Activated CD8-positive, alpha-beta T cell treated with anti-CD3 and anti-CD28 coated beads for 36 hours (primary cell): Measurements from ENCODE around the gene TBATA. TPM values are rescaled to one million over a fixed set of nuclear protein-coding genes. Genes with fewer than 3 reads are reported as not detected.

ENCODE experiments used
- ATAC-seq: fragments of 200-7000 bp; cut with Tn5 transposase; one replicate; pipeline ENCODE4 v1.10.0; 2021; ENCODE audit warnings: mild to moderate bottlenecking, moderate library complexity
- CTCF ChIA-PET: fragments of 350-600 bp; sonication (Branson Sonifier 250); formaldehyde crosslinking; loops from one replicate; lab custom pipeline; 2021; ENCODE audit warnings: antibody characterized with exemption; lab: Charles Lee
- POLR2A ChIA-PET: fragments of 350-600 bp; sonication (Branson Sonifier 250); formaldehyde crosslinking; loops from one replicate; lab custom pipeline; 2021; ENCODE audit warnings: antibody characterized with exemption; lab: Charles Lee
- DNase-seq: peaks from one replicate; pipeline ENCODE4 v3.0.0-alpha.2; 2020
- H3K27ac Mint-ChIP-seq: one replicate; pipeline ENCODE4 v1.8.0; 2021; ENCODE audit warnings: mild to moderate bottlenecking, mixed read lengths
- H3K27me3 Mint-ChIP-seq: one replicate; pipeline ENCODE4 v1.8.0; 2021; ENCODE audit warnings: mixed read lengths
- H3K36me3 Mint-ChIP-seq: one replicate; pipeline ENCODE4 v1.8.0; 2021; ENCODE audit warnings: low read depth, mixed read lengths
- H3K4me1 Mint-ChIP-seq: one replicate; pipeline ENCODE4 v1.8.0; 2021; ENCODE audit warnings: low read depth, mixed read lengths
- H3K4me3 Mint-ChIP-seq: one replicate; pipeline ENCODE4 v1.8.0; 2021; ENCODE audit warnings: mild to moderate bottlenecking, moderate library complexity, mixed read lengths
- H3K9me3 Mint-ChIP-seq: one replicate; pipeline ENCODE4 v1.8.0; 2021; ENCODE audit warnings: mixed read lengths
- intact Hi-C: fragments of 100-400 bp; cut with micrococcal nuclease; formaldehyde crosslinking; loops from one replicate; pipeline ENCODE4 v1.10.0; 2022
- total RNA-seq, 2 experiments: library from RNA; stranded (reverse); gene quantifications; one replicate each; pipeline ENCODE4 v1.2.3, GENCODE V29; 2021
- TF ChIP-seq, protein P1 (sequence below): fragments of 200-600 bp; IDR thresholded peaks from one replicate; pipeline ENCODE4 v1.8.0; 2022; ENCODE audit warnings: antibody characterized with exemption, mild to moderate bottlenecking

TBATA gene
- total RNA-seq, 2 experiments from 2014 or later, result not detected

DNA sequence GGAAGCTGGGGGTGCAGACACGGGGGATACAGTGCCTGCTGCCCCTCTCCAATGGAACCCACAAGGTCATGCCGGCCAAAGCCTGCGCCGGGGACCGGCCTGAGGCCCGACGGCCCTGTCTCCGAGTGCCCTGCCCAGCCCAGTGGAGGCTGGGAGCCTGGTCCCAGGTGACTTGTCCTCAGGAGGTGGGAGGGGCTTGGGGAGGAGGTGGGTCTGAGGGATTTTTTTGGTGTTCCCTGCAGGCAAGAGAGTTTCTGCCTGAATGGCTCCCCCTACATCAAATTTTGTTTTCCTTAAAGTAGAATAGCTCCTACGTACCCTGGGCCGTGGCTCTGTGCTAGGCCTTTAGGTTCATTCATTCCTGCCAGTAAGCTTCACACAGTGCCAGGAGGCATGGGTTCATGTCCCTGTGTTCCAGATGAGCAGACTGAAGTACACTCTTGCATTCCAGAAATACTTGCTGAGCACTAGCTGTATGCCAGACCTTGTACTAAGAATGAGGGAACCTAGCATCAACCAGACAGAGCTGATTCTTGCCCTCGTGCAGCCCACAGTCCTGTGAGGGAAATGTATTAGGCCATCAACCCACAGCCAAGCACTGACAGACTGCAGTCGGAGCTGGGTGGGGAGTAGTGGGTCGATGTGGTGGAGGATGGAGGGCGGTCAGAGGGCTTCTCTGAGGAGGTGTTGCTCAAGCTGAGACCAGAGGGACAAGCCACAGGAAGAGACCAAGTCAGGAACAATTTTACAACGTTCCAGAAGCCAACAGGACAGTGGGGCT, 31.1 kb downstream of the TBATA start:
- ChIA-PET CTCF (interaction anchor here (0.9 to 9.3 kb wide), 3 partner anchors 10 to 204 kb away, joined by 3 to 83 read pairs (median 3); no protein-coding TSS in a partner anchor), POLR2A (no interaction called here)
- no peaks in the 10 kb centered on the region for H3K36me3 Mint-ChIP-seq
- no peak for ATAC-seq
- DNase-seq, result no peak
- TF ChIP-seq, protein P1, sequence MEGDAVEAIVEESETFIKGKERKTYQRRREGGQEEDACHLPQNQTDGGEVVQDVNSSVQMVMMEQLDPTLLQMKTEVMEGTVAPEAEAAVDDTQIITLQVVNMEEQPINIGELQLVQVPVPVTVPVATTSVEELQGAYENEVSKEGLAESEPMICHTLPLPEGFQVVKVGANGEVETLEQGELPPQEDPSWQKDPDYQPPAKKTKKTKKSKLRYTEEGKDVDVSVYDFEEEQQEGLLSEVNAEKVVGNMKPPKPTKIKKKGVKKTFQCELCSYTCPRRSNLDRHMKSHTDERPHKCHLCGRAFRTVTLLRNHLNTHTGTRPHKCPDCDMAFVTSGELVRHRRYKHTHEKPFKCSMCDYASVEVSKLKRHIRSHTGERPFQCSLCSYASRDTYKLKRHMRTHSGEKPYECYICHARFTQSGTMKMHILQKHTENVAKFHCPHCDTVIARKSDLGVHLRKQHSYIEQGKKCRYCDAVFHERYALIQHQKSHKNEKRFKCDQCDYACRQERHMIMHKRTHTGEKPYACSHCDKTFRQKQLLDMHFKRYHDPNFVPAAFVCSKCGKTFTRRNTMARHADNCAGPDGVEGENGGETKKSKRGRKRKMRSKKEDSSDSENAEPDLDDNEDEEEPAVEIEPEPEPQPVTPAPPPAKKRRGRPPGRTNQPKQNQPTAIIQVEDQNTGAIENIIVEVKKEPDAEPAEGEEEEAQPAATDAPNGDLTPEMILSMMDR, result no peak
- no peaks in the 10 kb centered on the region for H3K27me3 Mint-ChIP-seq
- intact Hi-C loops, result no loop called here
- H3K27ac Mint-ChIP-seq, result no peak overlapping the region
- no peaks in the 10 kb centered on the region for H3K9me3 Mint-ChIP-seq
- H3K4me3 Mint-ChIP-seq, result no peak overlapping the region
- H3K4me1 Mint-ChIP-seq, result peaks cover 5% of the 10 kb centered on the region

DNA sequence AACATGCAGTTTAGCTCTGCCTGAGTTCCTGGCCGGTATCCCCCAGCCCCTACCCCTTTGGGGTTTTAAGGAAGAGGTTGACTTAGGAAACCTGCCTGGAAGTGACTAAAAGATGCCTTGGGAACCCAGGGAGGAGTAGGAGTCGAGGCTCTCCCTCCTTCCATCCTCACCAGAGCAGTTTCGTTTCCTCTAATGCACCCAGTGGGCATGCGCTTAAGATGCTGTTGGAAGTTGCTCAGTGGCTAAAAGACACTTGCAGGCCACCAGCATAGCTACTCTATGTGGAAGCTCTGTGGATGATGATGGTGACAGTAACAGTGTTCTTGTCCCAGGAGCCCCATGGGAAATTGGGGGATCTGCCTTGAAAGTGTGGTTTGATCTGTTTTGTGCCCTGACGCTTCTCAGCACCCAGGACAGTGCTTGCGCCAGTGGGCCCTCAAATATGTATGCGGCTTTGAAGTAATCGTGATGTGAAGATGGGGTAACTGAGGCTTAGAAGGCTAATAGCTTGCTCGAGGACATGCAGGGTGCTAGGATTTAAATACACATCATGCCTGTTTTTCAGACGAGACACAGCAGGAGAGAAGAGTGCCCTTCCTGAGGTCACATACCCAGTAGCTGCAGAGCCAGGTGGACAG, 32.0 kb downstream of the TBATA start:
- Mint-ChIP-seq H3K36me3 (no peaks in the 10 kb centered on the region), H3K27ac (no peak overlapping the region), H3K4me1 (no peaks in the 10 kb centered on the region), H3K4me3 (no peak overlapping the region), H3K9me3 (no peaks in the 10 kb centered on the region), H3K27me3 (no peaks in the 10 kb centered on the region)
- POLR2A ChIA-PET, result no interaction called here
- DNase-seq (no peak), ATAC-seq (no peak)
- intact Hi-C loops, result no loop called here
- CTCF ChIA-PET, result interaction anchor here (1.3 to 9.3 kb wide), 3 partner anchors 11 to 203 kb away, joined by 3 to 83 read pairs (median 3); no protein-coding TSS in a partner anchor
- TF ChIP-seq, protein P1, result no peak

DNA sequence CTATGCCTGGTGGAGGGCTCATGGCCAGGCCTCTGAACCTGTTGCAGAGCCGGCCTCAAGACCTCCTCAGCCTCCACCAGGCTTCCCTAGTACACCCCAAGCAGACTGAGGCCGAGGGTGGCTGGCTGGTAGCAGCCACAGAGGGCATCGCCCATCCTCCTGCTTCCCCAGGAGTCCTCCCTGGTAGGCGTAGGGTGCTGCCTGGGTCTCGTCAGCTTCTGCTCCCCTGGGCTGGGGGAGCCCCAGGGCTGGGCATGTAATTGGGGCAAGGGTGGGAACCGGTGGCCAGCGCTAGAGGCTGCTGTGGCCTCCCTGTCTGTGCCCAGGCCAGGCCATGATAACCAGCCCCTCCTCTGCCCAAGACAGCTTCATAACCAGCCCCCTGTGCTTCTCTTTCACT, 32.6 kb downstream of the TBATA start:
- ChIA-PET POLR2A (no interaction called here), CTCF (interaction anchor here (1.3 to 1.4 kb wide), 2 partner anchors 11 to 193 kb away, joined by 3 read pairs; no protein-coding TSS in a partner anchor)
- no peak for DNase-seq
- TF ChIP-seq, protein P1, result no peak
- intact Hi-C loops, result no loop called here
- no peaks in the 10 kb centered on the region for H3K4me1 Mint-ChIP-seq
- no peaks in the 10 kb centered on the region for H3K36me3 Mint-ChIP-seq
- H3K9me3 Mint-ChIP-seq, result no peaks in the 10 kb centered on the region
- no peaks in the 10 kb centered on the region for H3K27me3 Mint-ChIP-seq
- no peak overlapping the region for H3K27ac Mint-ChIP-seq
- ATAC-seq, result no peak
- H3K4me3 Mint-ChIP-seq, result no peak overlapping the region

DNA sequence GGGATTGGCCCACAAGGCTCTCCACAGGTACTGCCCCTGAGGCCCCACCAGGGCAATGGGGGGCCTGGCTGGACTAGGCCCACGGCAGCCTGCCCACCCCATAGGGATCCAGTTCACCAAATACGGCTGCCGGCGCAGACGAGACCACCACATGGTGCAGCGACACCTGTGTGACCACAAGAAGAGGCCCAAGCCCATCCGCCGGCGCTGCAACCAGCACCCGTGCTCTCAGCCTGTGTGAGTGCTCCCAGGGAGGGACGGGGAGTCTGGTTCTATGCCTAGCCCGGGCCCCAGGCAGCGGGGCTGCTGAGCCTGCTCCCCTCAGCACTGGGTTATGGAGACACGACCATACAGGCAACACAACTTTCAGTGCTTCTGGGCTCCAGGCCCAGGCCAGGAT, 33.2 kb downstream of the TBATA start:
- no peak for DNase-seq
- POLR2A ChIA-PET, result no interaction called here
- H3K9me3 Mint-ChIP-seq, result no peaks in the 10 kb centered on the region
- TF ChIP-seq, protein P1, result no peak
- H3K4me3 Mint-ChIP-seq, result no peak overlapping the region
- no peak overlapping the region for H3K27ac Mint-ChIP-seq
- H3K4me1 Mint-ChIP-seq, result no peaks in the 10 kb centered on the region
- no peaks in the 10 kb centered on the region for H3K27me3 Mint-ChIP-seq
- intact Hi-C loops, result no loop called here
- CTCF ChIA-PET, result interaction anchor here (1.4 kb wide), 1 partner anchor 193 kb away, joined by 3 read pairs; no protein-coding TSS in a partner anchor
- ATAC-seq, result no peak
- H3K36me3 Mint-ChIP-seq, result no peaks in the 10 kb centered on the region

DNA sequence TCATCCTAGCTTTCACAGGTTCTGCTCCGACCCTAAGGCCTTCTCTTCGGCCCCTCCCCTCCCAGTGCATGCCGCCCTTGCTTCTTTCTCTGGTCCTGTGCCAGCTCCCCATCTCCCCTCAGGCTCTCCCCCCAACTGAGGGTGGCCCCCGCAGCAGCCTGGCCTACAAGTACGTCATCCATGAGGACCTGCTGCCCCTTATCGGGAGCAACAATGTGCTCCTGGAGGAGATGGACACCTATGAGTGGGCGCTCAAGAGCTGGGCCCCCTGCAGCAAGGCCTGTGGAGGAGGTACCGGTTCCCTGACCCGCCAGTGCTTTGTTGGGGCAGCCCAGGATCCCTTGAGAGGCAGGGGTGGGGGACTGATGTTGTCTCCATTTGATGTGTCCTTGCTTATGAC, 33.8 kb downstream of the TBATA start:
- no peaks in the 10 kb centered on the region for H3K4me1 Mint-ChIP-seq
- TF ChIP-seq, protein P1, result no peak
- H3K4me3 Mint-ChIP-seq, result no peak overlapping the region
- H3K27me3 Mint-ChIP-seq, result no peaks in the 10 kb centered on the region
- ATAC-seq (no peak), DNase-seq (no peak)
- ChIA-PET POLR2A (no interaction called here), CTCF (no interaction called here)
- no peak overlapping the region for H3K27ac Mint-ChIP-seq
- no peaks in the 10 kb centered on the region for H3K36me3 Mint-ChIP-seq
- intact Hi-C loops, result no loop called here
- no peaks in the 10 kb centered on the region for H3K9me3 Mint-ChIP-seq
